ENCODE measurements around the gene TBC1D19. TPM values are rescaled to one million over a fixed set of nuclear protein-coding genes. Genes with fewer than 3 reads are reported as not detected.
"Not testable (repeated sequence)": the region's sequence is repeated elsewhere in the genome, so short reads cannot be mapped to it uniquely, and the experiment has no call there.

TBC1D19 gene
- total RNA-seq, 6 experiments from 2014 or later: 8.5 to 14.4 (median 12.1) TPM

DNA sequence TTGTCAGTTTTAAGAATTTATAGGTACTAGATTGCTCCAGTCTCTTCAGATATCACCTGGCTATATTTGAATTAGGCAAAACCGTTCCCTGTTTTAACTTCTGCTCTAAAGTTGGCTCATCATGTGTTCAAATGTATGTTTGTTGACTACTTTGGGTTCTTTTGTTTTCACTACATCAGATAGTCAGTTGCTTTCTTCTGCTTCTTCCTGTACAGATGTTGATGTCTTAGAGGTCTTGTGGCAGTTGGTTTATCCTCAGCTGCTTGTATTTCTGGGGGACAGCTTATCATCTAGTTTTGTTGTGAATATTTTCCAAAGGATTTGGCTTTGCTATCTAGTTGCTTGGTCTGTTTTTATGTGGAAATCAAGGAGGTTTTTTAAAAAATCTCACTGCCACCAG is 28.0 kb downstream of the TBC1D19 start:
- Mint-ChIP-seq H3K36me3 (ENCODE audit: low read depth) (peaks cover 7% of the 10 kb centered on the region; the same call in 1 of the 2 replicates), H3K4me3 (no peak overlapping the region), H3K27ac (no peak overlapping the region), H3K27me3 (ENCODE audit: insufficient read depth) (no peaks in the 10 kb centered on the region), H3K4me1 (ENCODE audit: low read depth) (no peaks in the 10 kb centered on the region; the same call in 1 of the 2 replicates), H3K9me3 (no peaks in the 10 kb centered on the region)
- TF ChIP-seq, protein P1, sequence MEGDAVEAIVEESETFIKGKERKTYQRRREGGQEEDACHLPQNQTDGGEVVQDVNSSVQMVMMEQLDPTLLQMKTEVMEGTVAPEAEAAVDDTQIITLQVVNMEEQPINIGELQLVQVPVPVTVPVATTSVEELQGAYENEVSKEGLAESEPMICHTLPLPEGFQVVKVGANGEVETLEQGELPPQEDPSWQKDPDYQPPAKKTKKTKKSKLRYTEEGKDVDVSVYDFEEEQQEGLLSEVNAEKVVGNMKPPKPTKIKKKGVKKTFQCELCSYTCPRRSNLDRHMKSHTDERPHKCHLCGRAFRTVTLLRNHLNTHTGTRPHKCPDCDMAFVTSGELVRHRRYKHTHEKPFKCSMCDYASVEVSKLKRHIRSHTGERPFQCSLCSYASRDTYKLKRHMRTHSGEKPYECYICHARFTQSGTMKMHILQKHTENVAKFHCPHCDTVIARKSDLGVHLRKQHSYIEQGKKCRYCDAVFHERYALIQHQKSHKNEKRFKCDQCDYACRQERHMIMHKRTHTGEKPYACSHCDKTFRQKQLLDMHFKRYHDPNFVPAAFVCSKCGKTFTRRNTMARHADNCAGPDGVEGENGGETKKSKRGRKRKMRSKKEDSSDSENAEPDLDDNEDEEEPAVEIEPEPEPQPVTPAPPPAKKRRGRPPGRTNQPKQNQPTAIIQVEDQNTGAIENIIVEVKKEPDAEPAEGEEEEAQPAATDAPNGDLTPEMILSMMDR (IDR thresholded peaks at IDR 0.05): no peak
- DNase-seq: no peak

DNA sequence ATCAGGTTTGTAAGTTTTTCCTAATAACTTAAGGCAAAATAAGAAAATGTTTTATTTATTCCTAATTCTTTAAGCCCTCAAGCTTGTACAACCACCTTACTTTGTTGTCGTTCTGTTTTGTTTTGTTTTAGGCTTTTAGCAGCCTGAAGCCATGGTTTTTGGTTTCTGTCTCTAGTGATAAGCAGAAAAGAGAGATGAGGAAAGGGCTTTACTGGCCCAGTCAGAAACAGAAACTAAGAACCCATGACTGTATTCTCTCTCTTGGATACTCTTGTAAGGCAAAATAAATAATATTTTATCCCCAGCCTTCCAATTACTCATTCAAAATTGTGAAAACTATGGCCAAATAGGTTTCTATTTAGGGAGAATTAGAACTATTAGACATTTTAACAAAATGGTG is 29.4 kb downstream of the TBC1D19 start:
- H3K4me1 Mint-ChIP-seq (ENCODE audit: low read depth): no peaks in the 10 kb centered on the region

DNA sequence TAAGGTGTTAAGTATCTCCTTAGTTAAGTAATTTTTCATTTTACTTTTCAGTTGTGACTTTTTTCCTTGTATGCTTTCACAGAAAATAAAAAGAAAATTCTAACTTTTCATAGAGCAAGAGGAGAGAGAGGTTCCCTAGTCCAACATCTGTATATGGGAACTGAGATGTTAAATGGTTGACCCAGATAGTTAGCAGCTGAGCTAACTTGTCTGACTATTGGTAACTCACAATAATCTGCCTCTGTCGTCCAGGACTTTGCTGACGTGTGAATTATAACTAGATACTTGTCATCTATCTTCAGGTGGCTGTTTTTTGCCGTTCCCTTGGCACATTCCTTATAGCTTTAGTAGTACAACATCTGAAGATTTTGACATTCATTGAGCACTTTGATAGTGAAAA is 29.9 kb downstream of the TBC1D19 start:
- TF ChIP-seq, protein P1 (IDR thresholded peaks at IDR 0.05): no peak
- Mint-ChIP-seq H3K9me3 (no peaks in the 10 kb centered on the region), H3K4me1 (ENCODE audit: low read depth) (no peaks in the 10 kb centered on the region), H3K4me3 (no peak overlapping the region), H3K27ac (no peak overlapping the region), H3K36me3 (ENCODE audit: low read depth) (peaks cover 7% of the 10 kb centered on the region; the same call in 1 of the 2 replicates), H3K27me3 (ENCODE audit: insufficient read depth) (no peaks in the 10 kb centered on the region)
- DNase-seq: no peak

More for the DNA sequence above, 29.4 kb downstream of the TBC1D19 start:
- H3K4me3 Mint-ChIP-seq: no peak overlapping the region
- peaks cover 7% of the 10 kb centered on the region; the same call in 1 of the 2 replicates for H3K36me3 Mint-ChIP-seq (ENCODE audit: low read depth)
- DNase-seq: no peak
- H3K9me3 Mint-ChIP-seq: no peaks in the 10 kb centered on the region
- TF ChIP-seq, protein P1 (IDR thresholded peaks at IDR 0.05): no peak
- no peaks in the 10 kb centered on the region for H3K27me3 Mint-ChIP-seq (ENCODE audit: insufficient read depth)
- H3K27ac Mint-ChIP-seq: no peak overlapping the region

DNA sequence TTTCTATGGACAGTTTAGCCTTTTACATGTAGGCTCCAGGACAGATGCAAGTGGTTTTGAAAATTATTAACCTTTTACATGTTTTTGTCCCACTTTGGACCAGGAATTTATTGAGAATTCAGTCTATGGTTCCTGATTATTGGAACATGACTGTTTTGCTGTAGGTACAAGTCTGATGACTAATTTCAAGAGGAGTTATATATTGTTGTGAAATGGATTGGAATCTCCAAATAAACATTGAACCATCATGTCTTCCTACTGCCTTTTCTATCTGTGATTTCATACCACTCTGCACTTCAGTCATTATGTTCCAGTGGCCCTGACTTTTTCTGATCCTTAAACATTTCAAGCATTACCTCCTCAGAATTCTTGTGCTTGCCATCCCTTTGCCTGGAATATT is 35.9 kb downstream of the TBC1D19 start:
- TF ChIP-seq, protein P1 (IDR thresholded peaks at IDR 0.05): no peak
- peak; percentile 13 for DNase-seq
- Mint-ChIP-seq H3K9me3 (no peaks in the 10 kb centered on the region), H3K27me3 (ENCODE audit: insufficient read depth) (no peaks in the 10 kb centered on the region), H3K27ac (peak overlapping the region; percentile 52), H3K4me3 (peak overlapping the region; percentile 52), H3K36me3 (ENCODE audit: low read depth) (peaks cover 11% of the 10 kb centered on the region; the same call in 1 of the 2 replicates), H3K4me1 (ENCODE audit: low read depth) (peaks cover 13% of the 10 kb centered on the region)

DNA sequence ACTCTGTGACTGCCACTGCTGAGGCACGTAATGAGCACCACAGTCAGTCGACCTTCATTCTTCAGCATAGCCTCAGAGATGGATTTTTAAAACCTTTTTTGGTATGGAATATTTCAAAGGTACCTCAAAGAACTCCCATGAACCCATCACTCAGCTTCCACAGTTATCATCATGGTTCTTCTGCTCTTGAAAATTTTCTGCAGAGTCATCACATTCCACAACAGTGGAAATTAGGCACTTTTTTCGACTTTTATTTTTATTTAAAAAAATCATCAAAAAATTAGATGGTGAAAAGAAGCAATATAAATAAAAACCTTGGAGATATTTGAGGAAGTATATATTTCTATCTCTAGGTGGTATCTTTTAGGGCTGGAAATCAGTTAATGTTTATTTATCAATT is 37.5 kb downstream of the TBC1D19 start:
- no peaks in the 10 kb centered on the region for H3K9me3 Mint-ChIP-seq
- DNase-seq: no peak
- H3K4me1 Mint-ChIP-seq (ENCODE audit: low read depth): peaks cover 18% of the 10 kb centered on the region
- H3K4me3 Mint-ChIP-seq: no peak overlapping the region
- peaks cover 15% of the 10 kb centered on the region for H3K36me3 Mint-ChIP-seq (ENCODE audit: low read depth)
- H3K27me3 Mint-ChIP-seq (ENCODE audit: insufficient read depth): no peaks in the 10 kb centered on the region
- no peak overlapping the region for H3K27ac Mint-ChIP-seq
- TF ChIP-seq, protein P1 (IDR thresholded peaks at IDR 0.05): no peak

DNA sequence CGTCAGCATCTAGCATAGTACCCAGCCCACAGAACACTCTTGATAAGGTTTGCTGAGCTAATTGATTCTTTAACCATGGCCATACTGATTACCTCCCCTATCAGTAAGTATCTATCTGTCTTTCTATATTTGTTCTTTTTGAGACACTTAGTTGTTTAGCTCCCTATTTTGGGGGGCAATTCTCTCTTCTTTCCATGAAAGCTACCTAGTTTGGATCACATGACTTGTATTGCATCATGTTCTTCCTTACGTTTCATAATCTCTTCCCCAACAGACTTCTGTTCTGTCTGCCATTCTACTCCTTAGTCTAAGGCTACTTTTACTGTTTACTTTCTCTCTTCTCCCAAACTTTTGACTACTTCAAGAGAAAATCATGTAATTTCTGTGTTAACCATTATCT is 39.0 kb downstream of the TBC1D19 start:
- TF ChIP-seq, protein P1 (IDR thresholded peaks at IDR 0.05): no peak
- H3K4me1 Mint-ChIP-seq (ENCODE audit: low read depth): peaks cover 18% of the 10 kb centered on the region
- peaks cover 18% of the 10 kb centered on the region for H3K36me3 Mint-ChIP-seq (ENCODE audit: low read depth)
- no peak for DNase-seq
- no peak overlapping the region for H3K4me3 Mint-ChIP-seq
- no peaks in the 10 kb centered on the region for H3K27me3 Mint-ChIP-seq (ENCODE audit: insufficient read depth)
- no peak overlapping the region for H3K27ac Mint-ChIP-seq
- no peaks in the 10 kb centered on the region for H3K9me3 Mint-ChIP-seq

DNA sequence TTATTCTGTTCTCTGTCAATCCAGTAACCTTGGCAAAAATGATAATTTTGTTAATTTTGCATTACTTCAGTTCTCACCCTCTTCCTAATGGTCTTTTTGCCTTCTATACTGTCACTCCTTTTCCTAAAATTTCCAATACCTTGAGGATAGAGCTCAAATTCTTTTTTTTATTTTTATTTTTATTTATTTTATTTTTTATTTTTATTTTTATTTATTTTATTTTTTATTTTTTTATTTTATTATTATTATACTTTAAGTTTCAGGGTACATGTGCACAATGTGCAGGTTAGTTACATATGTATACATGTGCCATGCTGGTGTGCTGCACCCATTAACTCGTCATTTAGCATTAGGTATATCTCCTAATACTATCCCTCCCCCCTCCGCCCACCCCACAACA is 42.8 kb downstream of the TBC1D19 start:
- not testable (repeated sequence) for DNase-seq; H3K9me3 Mint-ChIP-seq; H3K4me1 Mint-ChIP-seq (ENCODE audit: low read depth); H3K4me3 Mint-ChIP-seq; H3K27me3 Mint-ChIP-seq (ENCODE audit: insufficient read depth); H3K27ac Mint-ChIP-seq
- peaks cover 36% of the 10 kb centered on the region for H3K36me3 Mint-ChIP-seq (ENCODE audit: low read depth)
